Activated naive CD4-positive, alpha-beta T cell treated with anti-CD3 and anti-CD28 coated beads, Interleukin-2, amount 50 U/mL, for 24 hours (primary cell): ENCODE measurements around the gene VCY1B.
"Not testable (repeated sequence)": the region's sequence is repeated elsewhere in the genome, so short reads cannot be mapped to it uniquely, and the experiment has no call there.

Experiments
- H3K27ac Mint-ChIP-seq: one replicate; pipeline ENCODE4 v1.8.0; 2021; ENCODE audit warnings: mild to moderate bottlenecking, mixed read lengths
- H3K27me3 Mint-ChIP-seq: one replicate; pipeline ENCODE4 v1.8.0; 2021; ENCODE audit warnings: mixed read lengths
- H3K36me3 Mint-ChIP-seq: one replicate; pipeline ENCODE4 v1.8.0; 2021; ENCODE audit warnings: mixed read lengths
- H3K4me1 Mint-ChIP-seq: one replicate; pipeline ENCODE4 v1.8.0; 2021; ENCODE audit warnings: mixed read lengths
- H3K4me3 Mint-ChIP-seq: one replicate; pipeline ENCODE4 v1.8.0; 2021; ENCODE audit warnings: mild to moderate bottlenecking, mixed read lengths
- H3K9me3 Mint-ChIP-seq: one replicate; pipeline ENCODE4 v1.8.0; 2021; ENCODE audit warnings: mixed read lengths

Gene VCY1B

GRCh38 chrY:14055927-14056326 is at the start of gene VCY1B:
VCY1B (plus strand) TSS chrY:14056227; CDS start chrY:14056290, 63 bp downstream.
- H3K4me1 Mint-ChIP-seq, H3K36me3 Mint-ChIP-seq, H3K27ac Mint-ChIP-seq, H3K4me3 Mint-ChIP-seq, H3K27me3 Mint-ChIP-seq, H3K9me3 Mint-ChIP-seq: not testable (repeated sequence)

- not testable (repeated sequence) for H3K27ac Mint-ChIP-seq, H3K4me1 Mint-ChIP-seq, H3K9me3 Mint-ChIP-seq, H3K36me3 Mint-ChIP-seq, H3K27me3 Mint-ChIP-seq, H3K4me3 Mint-ChIP-seq
Observed at GRCh38 chrY:14011916-14012315, 44.1 kb upstream of the VCY1B start.

- not testable (repeated sequence) for H3K4me3 Mint-ChIP-seq, H3K36me3 Mint-ChIP-seq, H3K9me3 Mint-ChIP-seq, H3K27me3 Mint-ChIP-seq, H3K27ac Mint-ChIP-seq, H3K4me1 Mint-ChIP-seq
Observed at GRCh38 chrY:14030395-14030794, 25.6 kb upstream of the VCY1B start.

- Mint-ChIP-seq H3K4me3 (no peak overlapping the region), H3K36me3 (no peaks in the 10 kb centered on the region)
Observed at GRCh38 chrY:14085877-14086276, 29.9 kb downstream of the VCY1B start.

More at GRCh38 chrY:14085877-14086276, 29.9 kb downstream of the VCY1B start:
- Mint-ChIP-seq H3K27me3 (no peaks in the 10 kb centered on the region), H3K9me3 (no peaks in the 10 kb centered on the region), H3K4me1 (no peaks in the 10 kb centered on the region), H3K27ac (no peak overlapping the region)
